Sigmoid colon (tissue), 7 donors: ENCODE results near the gene CACNA1G. TPM values are rescaled to one million over a fixed set of nuclear protein-coding genes. Genes with fewer than 3 reads are reported as not detected.

Experiments used
- DNase-seq: peaks from one replicate; pipeline ENCODE4 v3.0.0-alpha.2; 2019
- H3K27ac ChIP-seq, 4 donors: fragments of 200-600 bp; sonication (generic); one replicate each; pipeline ENCODE4 v1.5.1; 2016 to 2019; ENCODE audit warnings: mild to moderate bottlenecking in 1 of 4
- H3K27me3 ChIP-seq, 3 donors: fragments of 200-600 bp; sonication (generic); one replicate each; pipeline ENCODE4 v1.5.1; 2019; ENCODE audit warnings: mild to moderate bottlenecking in 1 of 3
- H3K36me3 ChIP-seq, 4 donors: fragments of 200-600 bp; sonication (generic); one replicate each; pipeline ENCODE4 v1.5.1; 2016 to 2019
- H3K4me1 ChIP-seq, 4 donors: fragments of 200-600 bp; sonication (generic); one replicate each; pipeline ENCODE4 v1.5.1; 2017 to 2019
- H3K4me3 ChIP-seq, 4 donors: fragments of 200-600 bp; sonication (generic); one replicate each; pipeline ENCODE4 v1.5.1; 2017 to 2019; ENCODE audit warnings: mild to moderate bottlenecking in 2 of 4, moderate library complexity in 1 of 4
- H3K9me3 ChIP-seq, 4 donors: fragments of 200-600 bp in 3 of 4; sonication (generic) in 3 of 4; one replicate each; pipeline versions ENCODE4 v1.5.1 to v1.6.1; 2013 to 2019
- CTCF ChIP-seq, 4 experiments: fragments of 450-650 bp in 3 of 4; fragments of 200-600 bp in 1 of 4; IDR thresholded peaks; one replicate each; pipeline ENCODE4 v1.5.1; 2016 to 2019; ENCODE audit warnings: antibody characterized with exemption in 4 of 4, mild to moderate bottlenecking in 3 of 4, moderate library complexity in 2 of 4
- EP300 ChIP-seq, 4 donors: sonication (generic); formaldehyde crosslinking; IDR thresholded peaks; one replicate each; pipeline ENCODE4 v1.6.1; 2017; ENCODE audit warnings: antibody characterized with exemption in 4 of 4
- POLR2A ChIP-seq, 2 donors: fragments of 450-650 bp; IDR thresholded peaks; one replicate each; pipeline ENCODE4 v1.6.1; 2016; ENCODE audit warnings: antibody characterized with exemption in 2 of 2, mild to moderate bottlenecking in 2 of 2, moderate library complexity in 2 of 2
- POLR2AphosphoS5 ChIP-seq, 4 donors: sonication (generic); formaldehyde crosslinking; IDR thresholded peaks; one replicate each; pipeline ENCODE4 v1.6.1; 2017; ENCODE audit warnings: antibody characterized with exemption in 4 of 4
- WGBS, 2 donors: extraction: QIAGEN DNeasy Blood & Tissue Kit; methylation state at CpG; one replicate each; pipeline ENCODE4 v1.1.7; 2013; 5-methylcytosine and 5-hydroxymethylcytosine counted together
- intact Hi-C: fragments of 100-400 bp; cut with DNase I; formaldehyde crosslinking; loops from one replicate; pipeline ENCODE4 v1.15.1; 2023
- polyA plus RNA-seq, 3 donors: library from polyadenylated mRNA; stranded (reverse); fragments of 200-250 nt; gene quantifications; one replicate each; pipeline ENCODE4 v1.2.3, GENCODE V29; 2013
- total RNA-seq, 4 donors: library from RNA; depleted of rRNA; stranded (reverse); fragments of >200 nt; gene quantifications; one replicate each; pipeline ENCODE4 v1.1.0, GENCODE V29; 2016
- donor health status: healthy with polysubstance abuse.
- donor health status: Bipolar disorder and iron deficiency.
- donor health status: healthy.

CACNA1G gene
- total and polyA plus RNA-seq, 7 donors, result under 0.01 to 1.4 (median 0.34) TPM; not detected in 1

DNA sequence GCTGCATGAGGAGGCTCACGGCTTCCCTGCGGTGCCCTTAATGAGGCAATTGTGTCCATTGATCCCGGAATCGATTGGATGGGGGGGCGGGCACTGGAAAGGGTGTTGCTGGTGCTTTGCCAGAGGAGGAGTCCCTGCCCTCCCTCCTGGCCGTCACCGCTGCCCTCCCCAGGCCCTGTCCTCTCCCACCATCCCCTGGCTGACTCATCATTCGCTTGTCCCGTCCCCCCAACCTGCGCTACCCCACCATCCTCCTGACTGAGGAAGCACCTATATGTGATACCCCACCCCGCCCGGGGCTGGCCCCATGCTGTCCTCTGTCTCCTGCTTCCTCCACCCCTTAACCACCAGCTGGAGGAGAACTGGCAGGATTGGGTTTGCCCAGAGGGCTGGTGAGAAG, 20.8 kb downstream of the CACNA1G start:
- TF ChIP-seq POLR2A (IDR thresholded peaks at IDR 0.05) (no peak), POLR2AphosphoS5 (IDR thresholded peaks at IDR 0.05) (no peak), CTCF (IDR thresholded peaks at IDR 0.05) (no peak), EP300 (IDR thresholded peaks at IDR 0.05) (no peak)
- WGBS, 2 donors, result 93 to 94% methylated on average over 12 of the region's 12 CpGs
- no peaks in the 10 kb centered on the region for H3K4me1 ChIP-seq
- no peak overlapping the region for H3K27ac ChIP-seq
- no peaks in the 10 kb centered on the region for H3K36me3 ChIP-seq
- no peak overlapping the region for H3K4me3 ChIP-seq
- no peak for DNase-seq
- H3K27me3 ChIP-seq, result peaks cover 0 to 6% (median 0%) of the 10 kb centered on the region in 3 donors
- no peaks in the 10 kb centered on the region for H3K9me3 ChIP-seq
- intact Hi-C loops, result no loop called here

GRCh38 chr17:50582741-50583140, 22.2 kb downstream of the CACNA1G start:
- no peaks in the 10 kb centered on the region for H3K4me1 ChIP-seq
- H3K27ac ChIP-seq, result no peak overlapping the region
- H3K9me3 ChIP-seq, result no peaks in the 10 kb centered on the region
- no peaks in the 10 kb centered on the region for H3K36me3 ChIP-seq
- DNase-seq, result no peak
- 85 to 90% methylated on average over 2 of the region's 2 CpGs for WGBS, 2 donors
- intact Hi-C loops, result no loop called here
- peaks cover 0 to 6% (median 0%) of the 10 kb centered on the region in 3 donors for H3K27me3 ChIP-seq
- no peak overlapping the region for H3K4me3 ChIP-seq
- TF ChIP-seq POLR2A (IDR thresholded peaks at IDR 0.05) (no peak), CTCF (IDR thresholded peaks at IDR 0.05) (no peak), EP300 (IDR thresholded peaks at IDR 0.05) (no peak), POLR2AphosphoS5 (IDR thresholded peaks at IDR 0.05) (no peak)

GRCh38 chr17:50583641-50584040, 23.1 kb downstream of the CACNA1G start:
- no peak overlapping the region for H3K4me3 ChIP-seq
- no peak overlapping the region for H3K27ac ChIP-seq
- no peak for DNase-seq
- TF ChIP-seq POLR2AphosphoS5 (IDR thresholded peaks at IDR 0.05), result no peak
- TF ChIP-seq EP300 (IDR thresholded peaks at IDR 0.05), result no peak
- no peak for TF ChIP-seq POLR2A (IDR thresholded peaks at IDR 0.05)
- intact Hi-C loops, result no loop called here
- H3K27me3 ChIP-seq, result peaks cover 0 to 6% (median 0%) of the 10 kb centered on the region in 3 donors
- peaks cover 0 to 4% (median 3%) of the 10 kb centered on the region in 4 donors for H3K4me1 ChIP-seq
- H3K9me3 ChIP-seq, result no peaks in the 10 kb centered on the region
- WGBS, 2 donors, result 60 to 70% methylated on average over 7 of the region's 7 CpGs
- no peaks in the 10 kb centered on the region for H3K36me3 ChIP-seq

- peaks cover 0 to 9% (median 8%) of the 10 kb centered on the region in 4 donors for H3K4me1 ChIP-seq
- 84% methylated on average over 4 of the region's 4 CpGs for WGBS, 2 donors
- peaks cover 0 to 6% (median 0%) of the 10 kb centered on the region in 3 donors for H3K27me3 ChIP-seq
- no peak overlapping the region for H3K4me3 ChIP-seq
- no peak overlapping the region for H3K27ac ChIP-seq
- TF ChIP-seq EP300 (IDR thresholded peaks at IDR 0.05), result no peak
- TF ChIP-seq POLR2AphosphoS5 (IDR thresholded peaks at IDR 0.05), result no peak
- no peak for TF ChIP-seq CTCF (IDR thresholded peaks at IDR 0.05)
- no peak for TF ChIP-seq POLR2A (IDR thresholded peaks at IDR 0.05)
- no peaks in the 10 kb centered on the region for H3K9me3 ChIP-seq
- no peak for DNase-seq
- intact Hi-C loops, result no loop called here
- no peaks in the 10 kb centered on the region for H3K36me3 ChIP-seq
Measured at GRCh38 chr17:50584116-50584515, 23.6 kb downstream of the CACNA1G start.

DNA sequence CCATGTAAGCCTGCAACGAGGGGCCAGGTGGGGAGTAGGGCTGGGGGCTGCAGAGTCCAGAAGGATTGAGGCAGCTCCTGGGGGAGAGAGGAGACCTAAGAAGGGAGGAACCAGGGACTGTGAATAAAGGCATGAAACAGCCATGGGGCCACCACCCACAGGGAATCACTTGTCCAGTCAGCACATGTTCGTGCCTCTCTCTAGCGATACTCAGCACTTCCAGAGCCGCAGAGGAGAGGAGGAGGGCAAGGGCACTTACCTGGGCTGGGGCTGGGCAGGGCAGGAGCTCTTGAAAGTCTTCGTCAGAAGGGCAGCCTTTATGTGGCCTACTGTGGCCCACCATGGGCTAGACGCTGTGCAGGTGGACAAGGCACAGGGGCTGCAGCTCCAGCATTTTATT, 24.2 kb downstream of the CACNA1G start:
- no peak for DNase-seq
- Histone ChIP-seq H3K36me3 (no peaks in the 10 kb centered on the region), H3K9me3 (no peaks in the 10 kb centered on the region), H3K27ac (no peak overlapping the region), H3K4me3 (no peak overlapping the region), H3K27me3 (peaks cover 0 to 6% (median 0%) of the 10 kb centered on the region in 3 donors), H3K4me1 (peaks cover 0 to 14% (median 14%) of the 10 kb centered on the region in 4 donors)
- TF ChIP-seq POLR2AphosphoS5 (IDR thresholded peaks at IDR 0.05), result no peak
- no peak for TF ChIP-seq CTCF (IDR thresholded peaks at IDR 0.05)
- no peak for TF ChIP-seq EP300 (IDR thresholded peaks at IDR 0.05)
- no peak for TF ChIP-seq POLR2A (IDR thresholded peaks at IDR 0.05)
- whole genome bisulfite sequencing, 2 donors, result 84 to 90% methylated on average over 6 of the region's 6 CpGs
- intact Hi-C loops, result no loop called here
